Measurements from ENCODE around the gene TPRKB.

GRCh38 chr2:73766994-73767393, 29.8 kb upstream of the TPRKB start:
- TF ChIP-seq CTCF (IDR thresholded peaks at IDR 0.05): no peak
- TF ChIP-seq REST (IDR thresholded peaks at IDR 0.05; ENCODE audit: insufficient read depth in 1 of 2, low read depth in 2 of 2, low read length in 1 of 2): no peak
- no peak for TF ChIP-seq TCF7L2 (IDR thresholded peaks at IDR 0.05; ENCODE audit: low read depth, low read length)

All from Panc1 (cell line).